Measurements from ENCODE around the gene CARD11.

The CARD11 gene

DNA sequence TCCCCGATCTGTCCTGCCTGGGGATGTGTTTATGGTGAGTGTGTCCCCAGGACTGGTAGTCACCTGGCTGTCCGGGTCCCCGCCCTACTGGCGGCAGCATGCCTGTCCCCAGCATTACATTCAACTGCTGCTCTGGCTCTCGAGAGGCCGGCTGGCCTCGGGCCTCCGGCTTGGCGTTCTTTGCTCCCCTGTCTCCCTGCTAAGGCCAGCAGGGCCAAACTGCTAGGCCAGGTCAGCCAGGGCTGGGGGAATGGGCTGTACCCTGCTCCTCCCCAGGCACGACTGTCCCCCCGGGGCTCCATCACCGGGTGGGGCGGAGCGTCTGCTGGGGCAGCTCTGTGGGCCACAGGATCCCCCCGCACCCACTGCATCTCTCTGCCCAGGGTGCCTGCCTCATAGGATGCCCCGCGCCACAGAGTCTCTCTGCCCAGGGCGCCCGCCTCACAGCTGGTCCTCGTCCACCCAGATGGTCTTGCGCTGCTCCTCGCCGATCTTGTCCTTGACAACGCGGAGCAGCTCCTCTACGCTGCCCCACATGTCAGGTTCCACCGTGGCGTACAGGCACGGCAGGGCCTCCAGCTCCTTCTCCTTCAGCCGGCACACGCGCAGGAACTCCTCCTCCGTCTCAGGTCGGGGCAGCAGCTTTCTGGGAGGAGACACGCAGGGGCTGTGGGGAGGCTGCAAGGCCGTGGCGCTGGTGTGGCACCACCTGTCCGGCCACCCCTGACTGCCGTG lies 137.3 kb downstream of the CARD11 start:
- DNase-seq (ENCODE audit: low read depth in 3 of 3) = no peak

DNA sequence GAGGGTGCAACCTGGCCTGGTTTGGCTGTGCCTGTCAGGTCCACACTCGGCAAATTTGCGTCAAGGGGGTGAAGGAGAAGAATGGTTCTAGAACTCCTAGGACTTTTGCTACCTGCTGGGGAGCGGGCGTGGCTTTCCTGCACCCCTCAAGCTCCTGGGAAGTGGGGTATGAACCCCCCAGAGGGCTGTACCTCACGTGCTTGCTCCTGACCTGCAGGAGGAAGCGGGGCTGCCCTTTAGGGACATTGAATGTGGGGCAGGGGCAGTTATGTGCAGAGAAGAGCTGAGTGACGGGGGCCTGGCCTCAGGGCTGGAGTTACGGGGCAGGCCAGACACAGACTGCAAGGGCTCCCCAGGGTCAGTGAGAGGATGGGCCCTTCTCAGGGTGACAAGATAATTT lies 138.2 kb downstream of the CARD11 start:
- no peak for DNase-seq (ENCODE audit: low read depth in 3 of 3)

DNA sequence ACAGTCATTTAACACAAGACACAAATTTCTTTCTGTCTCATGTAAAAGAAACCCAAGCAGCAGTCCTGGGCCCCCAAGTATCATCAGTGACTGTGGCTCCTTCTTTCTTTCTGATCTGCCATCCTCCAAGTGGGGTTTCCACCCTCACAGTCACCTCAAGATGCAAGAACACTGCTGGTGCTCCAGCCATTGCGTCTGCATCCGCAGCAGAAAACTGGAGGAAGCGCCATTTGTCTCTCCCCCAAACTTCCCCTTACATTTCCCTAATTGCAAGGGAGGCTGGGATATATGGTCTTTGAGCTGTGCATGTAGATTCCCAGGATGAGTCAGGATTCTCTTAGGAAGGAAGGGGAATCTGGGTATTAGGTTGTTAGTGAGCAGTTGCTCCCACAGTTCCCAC lies 138.6 kb downstream of the CARD11 start:
- DNase-seq (ENCODE audit: low read depth in 3 of 3) = no peak

DNA sequence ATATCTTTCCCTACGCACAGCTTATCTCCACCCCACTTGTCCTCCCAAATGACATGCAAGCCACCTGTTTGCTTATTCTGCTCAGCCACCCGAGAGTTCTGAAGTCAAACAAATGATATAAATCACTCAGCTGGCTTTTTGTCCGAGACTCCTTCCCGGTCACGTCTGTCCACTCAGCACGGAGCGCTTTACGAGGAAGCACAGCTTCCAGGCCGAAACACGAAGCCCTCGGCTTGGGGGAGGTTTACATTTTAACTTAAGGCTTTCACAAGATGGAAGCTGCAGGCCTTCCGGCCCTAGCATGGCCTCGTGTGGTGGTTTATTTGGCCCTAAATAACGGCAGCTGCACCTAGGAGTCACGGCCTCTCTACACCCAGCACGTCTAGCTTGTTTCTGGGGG lies 139.5 kb downstream of the CARD11 start:
- DNase-seq (ENCODE audit: low read depth in 3 of 3) = no peak

DNA sequence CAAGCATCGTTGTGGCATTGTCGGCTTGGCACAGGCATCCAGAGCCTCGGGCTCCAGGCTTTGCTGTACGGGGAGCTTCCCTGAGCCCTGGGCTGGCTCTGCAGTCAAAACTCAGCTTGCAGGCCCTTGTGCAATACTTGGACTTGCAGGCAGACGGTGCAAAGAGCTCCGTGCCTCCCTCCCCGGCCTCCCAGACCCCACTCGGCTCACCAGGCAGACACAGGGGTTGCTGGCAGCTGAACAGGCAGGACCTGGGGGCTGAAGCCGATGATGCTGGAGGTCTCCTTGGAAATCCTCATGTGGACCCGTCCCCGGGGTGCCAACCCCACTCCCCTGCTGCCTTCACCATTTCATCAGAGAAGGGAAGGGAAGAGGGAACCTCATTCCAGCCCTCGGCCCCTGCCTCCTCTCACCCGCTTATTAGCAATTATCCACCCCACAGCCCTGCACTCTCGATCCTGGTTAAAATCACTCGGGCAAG lies 139.9 kb downstream of the CARD11 start:
- no peak for DNase-seq (ENCODE audit: low read depth in 3 of 3)

DNA sequence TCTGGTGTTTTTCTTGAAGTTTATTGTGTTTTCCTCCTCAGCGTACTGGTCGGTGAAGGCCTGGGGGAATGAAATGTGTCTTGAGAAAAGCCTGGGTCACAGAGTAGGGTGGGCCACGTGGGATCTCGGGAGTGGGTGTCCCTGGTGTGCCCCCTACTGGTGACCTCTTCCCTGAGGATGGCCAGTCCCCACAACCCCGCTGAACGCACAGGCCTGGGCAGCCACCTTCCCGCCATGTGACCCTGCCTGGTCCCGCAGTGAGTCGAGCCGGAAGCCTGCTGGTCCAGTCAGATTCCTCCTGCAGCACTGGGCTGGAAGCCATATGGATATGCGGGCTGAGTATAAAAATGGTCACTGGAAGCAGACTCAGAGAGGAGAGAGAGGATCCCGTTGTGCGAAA lies 146.6 kb downstream of the CARD11 start:
- no peak for DNase-seq (ENCODE audit: low read depth in 3 of 3)

DNA sequence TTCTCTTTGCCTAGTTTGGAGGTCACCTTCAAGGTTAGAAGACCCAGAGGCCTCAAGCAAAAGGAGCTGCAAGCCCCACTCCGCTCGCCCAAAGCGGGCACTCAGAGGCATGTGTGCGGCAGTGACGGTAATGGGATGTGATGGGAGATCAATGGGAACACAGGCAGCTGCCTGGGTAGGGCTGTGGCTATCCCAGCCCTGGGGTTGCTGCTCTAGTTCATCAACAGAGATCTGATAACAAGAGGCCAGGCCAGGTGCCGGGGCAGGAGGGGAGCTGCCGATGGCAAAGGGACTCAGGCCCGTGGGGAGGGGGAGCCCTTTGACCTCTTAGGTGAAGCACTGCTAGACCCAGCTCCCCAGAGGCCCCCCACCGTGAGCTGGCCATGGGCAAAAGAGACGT lies 147.5 kb downstream of the CARD11 start:
- no peak for DNase-seq (ENCODE audit: low read depth in 3 of 3)

DNA sequence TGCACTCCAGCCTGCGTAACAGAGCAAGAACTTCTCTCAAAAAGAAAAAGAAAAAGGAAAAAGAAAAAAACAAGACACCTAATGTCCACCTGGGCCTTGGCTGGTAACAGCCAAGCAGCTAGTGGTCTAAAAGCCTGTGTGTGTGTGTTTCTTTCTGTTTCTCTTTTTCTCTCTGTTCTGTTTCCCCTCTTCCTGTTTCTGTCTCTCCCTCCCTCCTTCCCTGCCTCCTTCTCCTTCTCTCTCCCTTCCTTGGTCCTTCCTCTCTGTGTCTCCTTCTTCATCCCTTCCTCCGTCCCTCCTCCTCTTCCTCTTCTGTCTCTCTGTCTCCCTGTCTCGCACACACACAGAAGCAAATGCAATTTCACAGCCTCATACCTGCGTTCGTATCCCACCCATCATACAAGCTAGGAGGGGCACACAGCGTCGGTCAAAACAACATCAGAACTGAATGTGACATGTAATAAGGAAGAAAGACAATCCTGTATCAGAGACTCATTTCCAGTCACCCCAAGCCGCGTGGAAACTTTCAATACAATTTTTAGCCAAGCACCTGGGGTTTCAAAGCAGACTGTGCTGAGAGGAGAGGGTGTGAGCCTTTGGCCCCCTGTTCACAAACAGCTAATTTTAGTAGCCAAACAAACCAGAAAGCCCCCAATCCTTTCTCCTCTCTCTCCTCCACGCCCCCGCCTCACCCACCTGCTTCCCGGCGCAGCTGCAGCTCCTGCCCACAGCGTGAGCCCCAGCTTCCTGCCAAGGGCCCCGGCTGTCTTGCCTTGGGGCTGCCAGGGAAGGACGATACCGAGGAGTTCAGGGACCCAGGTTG lies 149.3 kb downstream of the CARD11 start:
- peak; percentile 19 to 54 (median 40) for DNase-seq (ENCODE audit: low read depth in 3 of 3)

DNA sequence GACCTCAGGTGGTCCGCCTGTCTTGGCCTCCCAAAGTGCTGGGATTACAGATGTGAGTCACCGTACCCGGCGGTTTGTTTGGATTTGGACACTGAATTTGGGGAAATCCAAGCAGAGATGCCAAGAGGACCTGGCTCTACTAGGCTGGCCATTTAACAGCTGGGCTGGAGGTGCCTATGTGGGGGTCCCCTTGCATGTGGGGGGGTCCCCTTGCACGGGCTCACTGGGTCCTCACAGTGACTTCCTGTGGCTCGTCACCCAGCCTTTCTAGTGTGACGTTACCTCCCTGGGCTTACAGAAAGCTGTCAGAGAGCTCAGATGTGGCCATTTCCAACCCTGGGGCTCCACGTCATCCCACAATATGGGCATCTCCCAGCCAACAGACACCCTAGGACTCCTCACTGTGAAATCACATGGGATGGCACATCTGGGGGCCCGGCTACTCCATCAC lies 150.2 kb downstream of the CARD11 start:
- DNase-seq (ENCODE audit: low read depth in 3 of 3) = no peak

DNA sequence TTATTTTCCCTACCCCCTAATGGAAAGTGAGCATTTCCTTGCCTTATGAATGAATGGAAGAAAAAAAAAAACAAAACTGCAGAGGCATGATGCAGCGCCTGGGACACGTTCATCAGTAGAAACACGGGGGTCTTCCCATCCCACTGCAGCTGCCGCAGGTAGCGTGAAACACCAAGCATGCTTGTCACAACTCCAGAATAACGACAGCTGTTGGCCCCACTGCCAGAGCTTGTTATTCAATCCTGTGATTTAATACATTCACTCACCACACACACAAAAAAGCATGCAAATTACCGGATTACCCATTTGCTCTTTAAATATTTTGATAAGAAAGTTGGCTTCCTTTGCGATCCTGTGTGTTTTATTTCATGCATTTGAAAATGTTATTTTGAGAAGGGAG lies 151.1 kb downstream of the CARD11 start:
- no peak for DNase-seq (ENCODE audit: low read depth in 3 of 3)

DNA sequence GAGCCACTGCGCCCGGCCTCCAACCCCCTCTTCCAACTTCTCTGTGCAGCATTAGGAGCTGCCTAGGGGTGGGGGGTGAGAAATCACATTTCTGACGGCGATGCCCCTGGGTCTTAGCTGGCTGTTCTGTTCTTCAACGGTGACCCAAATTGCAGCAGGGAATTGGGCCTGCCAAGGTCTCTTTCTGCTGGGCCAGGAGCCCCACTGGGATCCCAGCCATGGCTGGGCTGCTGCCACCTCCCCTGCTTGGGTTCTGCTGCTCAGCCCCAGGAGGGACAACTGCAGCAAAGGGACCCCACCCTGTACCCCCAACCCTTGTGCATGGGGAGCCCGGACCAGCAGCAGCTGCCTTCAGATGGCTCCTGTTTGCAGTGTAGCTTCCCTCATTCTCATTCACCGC lies 155.9 kb downstream of the CARD11 start:
- no peak for DNase-seq (ENCODE audit: low read depth in 3 of 3)

DNA sequence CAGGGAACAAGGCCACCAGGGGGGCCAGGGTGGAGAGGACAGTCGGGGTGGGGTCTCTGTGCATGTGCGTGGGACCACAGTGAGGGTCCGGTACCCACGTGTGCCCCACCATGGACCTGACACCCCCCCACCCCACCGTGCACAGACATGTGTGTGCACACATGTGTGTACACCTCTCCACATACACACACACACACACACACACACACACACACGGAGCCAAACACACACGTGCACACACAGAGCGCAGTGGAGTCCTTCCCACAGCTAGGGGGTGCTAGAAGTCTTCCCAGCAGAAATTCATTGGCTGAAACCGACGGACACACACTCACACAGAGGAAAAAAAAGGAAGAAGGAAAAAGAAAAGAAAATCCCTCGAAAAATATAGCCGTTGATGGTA lies 156.8 kb downstream of the CARD11 start:
- DNase-seq (ENCODE audit: low read depth in 3 of 3) = no peak

DNA sequence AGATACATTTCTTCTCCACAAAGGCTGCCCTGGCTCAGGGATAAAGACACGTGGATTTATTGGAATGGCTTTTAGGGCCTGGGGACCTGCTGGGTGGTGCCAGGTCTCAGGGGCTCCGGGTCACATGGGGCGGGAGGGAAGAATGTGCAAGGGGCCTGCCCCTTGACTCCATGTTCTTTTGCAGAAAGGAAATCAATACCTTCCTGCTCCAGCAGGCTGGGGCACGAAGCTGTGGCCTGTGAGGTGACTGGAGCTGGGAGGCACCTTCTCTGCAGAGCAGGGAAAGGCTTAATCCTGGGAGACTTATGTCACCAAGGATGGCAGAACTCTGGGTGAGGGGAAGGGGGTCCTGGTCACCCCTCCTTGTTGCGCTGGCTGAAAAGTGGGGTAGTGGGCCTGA lies 157.3 kb downstream of the CARD11 start:
- no peak for DNase-seq (ENCODE audit: low read depth in 3 of 3)

DNA sequence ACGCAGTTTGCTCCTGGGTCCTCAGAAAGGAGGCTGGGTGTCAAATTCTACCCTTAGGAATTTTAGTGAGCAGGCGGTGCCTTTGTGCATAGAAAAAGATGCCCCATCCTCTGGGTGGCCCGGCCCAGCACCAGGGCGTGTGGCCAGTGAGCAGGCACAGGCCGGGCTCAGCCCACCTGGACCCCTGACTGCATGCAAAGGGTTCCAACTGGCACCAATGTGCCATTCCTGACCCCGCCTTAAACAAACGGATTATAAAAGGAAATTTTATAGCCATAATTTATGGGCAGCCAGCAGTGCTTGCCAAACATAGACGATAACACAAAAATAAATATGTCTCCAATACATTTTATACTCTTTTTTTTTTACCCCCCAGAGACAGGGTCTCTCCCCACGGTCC lies 159.5 kb downstream of the CARD11 start:
- no peak for DNase-seq (ENCODE audit: low read depth in 3 of 3)

DNA sequence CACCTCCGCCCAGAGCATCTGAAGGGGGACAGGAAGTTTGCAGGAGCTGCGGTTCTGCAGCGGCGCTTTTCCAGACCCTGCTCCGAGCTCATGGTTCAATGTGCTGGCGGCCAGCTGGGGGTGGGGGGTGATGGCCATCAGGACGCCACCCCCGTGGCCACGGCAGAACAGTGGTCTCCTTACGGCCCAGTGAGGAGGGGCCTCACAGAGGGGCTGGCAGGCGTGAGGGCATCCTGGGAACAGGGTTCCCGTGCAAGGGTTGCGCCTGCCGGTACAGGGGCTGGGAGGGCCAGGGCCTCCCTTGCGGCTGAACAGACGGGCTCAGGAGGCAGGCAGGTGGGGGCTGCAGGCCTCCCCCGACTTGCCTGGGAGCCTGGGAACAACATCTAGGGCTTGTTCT lies 160.6 kb downstream of the CARD11 start:
- no peak for DNase-seq (ENCODE audit: low read depth in 3 of 3)

DNA sequence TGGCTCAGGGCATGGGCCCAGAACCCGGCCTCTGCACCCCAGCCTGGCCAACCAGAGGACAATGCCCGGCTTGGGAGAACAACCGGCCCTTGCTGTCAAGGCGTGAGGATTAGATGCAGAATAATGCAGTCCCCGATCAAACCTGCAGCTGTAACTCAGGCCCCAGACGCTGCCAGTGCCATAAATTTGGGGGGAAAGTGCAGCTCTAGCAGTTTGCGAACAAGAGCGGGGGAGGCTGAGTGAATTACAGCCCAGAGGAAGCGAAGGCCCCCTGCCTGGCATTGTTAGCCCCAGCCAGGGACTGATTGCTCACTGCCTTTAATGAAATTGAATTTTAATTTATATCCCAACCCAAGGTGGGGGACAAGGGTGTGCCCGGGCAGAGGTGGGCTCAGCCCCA lies 161.6 kb downstream of the CARD11 start:
- DNase-seq (ENCODE audit: low read depth in 3 of 3) = no peak

DNA sequence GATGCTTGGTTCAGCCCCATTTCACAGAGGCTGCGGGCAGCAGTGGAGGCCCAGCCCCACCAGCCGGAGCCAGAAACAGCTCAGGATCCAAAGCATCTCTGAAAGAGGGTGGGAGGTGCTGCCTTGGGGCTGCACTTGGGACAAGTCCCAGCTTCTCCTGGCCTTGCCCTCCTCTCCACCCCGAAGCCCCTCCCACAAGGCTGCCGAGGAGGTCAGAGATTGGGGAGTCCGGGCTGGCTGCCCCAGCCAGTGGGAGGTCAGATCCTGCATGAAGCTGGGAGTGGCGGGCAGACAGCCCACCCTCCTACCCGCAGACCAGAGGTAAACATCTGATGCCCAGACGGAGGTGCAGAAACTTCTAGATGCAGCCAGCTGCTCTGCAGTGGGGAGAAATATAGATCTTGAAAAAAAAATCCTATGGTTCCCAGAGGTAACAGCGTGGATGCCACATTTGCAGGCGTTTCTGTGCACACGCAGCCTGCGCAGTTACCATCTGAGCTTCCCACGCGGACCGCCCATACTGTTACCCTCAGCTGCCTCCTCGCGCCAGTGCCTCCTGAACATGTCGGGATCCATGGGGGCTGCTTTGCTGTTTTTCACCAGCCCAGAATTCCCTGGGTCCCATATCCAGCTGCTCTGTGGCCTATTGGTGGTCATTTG lies 162.7 kb downstream of the CARD11 start:
- DNase-seq (ENCODE audit: low read depth in 3 of 3) = no peak

DNA sequence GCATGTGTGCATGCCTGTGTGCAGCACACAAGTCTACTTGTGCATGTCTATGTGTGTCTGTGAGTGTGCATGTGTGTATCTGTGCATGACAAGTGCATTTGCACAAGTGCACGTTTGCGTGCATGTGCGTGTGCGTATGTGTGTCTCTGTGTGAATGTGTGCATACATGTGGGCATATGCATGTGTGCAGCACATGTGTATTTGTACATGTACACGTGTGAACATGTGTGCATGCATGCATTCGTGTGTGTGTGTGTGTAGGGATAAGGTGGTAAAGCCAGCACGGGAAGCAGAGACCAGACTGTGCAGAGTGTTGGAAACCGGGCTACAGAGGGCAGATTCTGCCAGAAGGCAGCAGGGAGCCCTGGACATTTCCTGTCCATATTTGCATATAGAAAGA lies 163.6 kb downstream of the CARD11 start:
- DNase-seq (ENCODE audit: low read depth in 3 of 3) = no peak

DNA sequence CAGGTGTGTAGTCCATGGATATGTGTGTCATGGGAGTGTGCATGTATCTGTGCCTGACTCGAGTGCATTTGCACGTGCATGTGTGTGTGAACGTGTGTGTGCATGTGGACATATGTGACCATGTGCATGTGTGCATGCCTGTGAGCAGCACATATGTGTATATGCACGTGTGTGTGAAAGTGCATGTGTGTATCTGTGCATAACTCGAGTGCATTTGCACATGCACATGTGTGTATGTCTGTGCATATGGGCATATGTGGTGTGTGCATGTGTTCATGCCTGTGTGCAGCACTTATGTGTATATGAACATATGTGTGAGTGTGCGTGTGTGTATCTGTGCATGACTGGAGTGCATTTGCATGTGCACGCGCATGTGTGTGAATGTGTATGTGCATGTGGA lies 164.3 kb downstream of the CARD11 start:
- DNase-seq (ENCODE audit: low read depth in 3 of 3) = no peak

DNA sequence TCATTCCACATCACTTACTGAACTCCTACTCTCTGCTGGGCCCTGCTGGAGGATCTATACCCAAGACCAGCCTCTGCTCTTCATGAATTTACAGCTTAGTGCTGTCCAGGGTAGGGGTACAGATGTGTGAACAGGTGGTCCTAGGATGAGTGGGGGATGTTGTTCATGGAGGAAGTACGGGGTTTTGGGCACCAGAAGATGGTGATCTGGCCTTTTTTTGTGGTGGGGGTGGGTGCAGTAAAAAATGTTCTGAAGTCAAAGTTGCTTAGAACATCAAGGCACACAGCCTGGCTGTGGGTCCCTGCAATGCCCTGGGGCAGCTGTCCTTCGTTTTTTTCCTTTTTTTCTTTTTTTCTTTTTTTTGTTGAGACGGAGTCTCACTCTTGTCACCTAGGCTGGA lies 165.4 kb downstream of the CARD11 start:
- DNase-seq (ENCODE audit: low read depth in 3 of 3) = no peak

DNA sequence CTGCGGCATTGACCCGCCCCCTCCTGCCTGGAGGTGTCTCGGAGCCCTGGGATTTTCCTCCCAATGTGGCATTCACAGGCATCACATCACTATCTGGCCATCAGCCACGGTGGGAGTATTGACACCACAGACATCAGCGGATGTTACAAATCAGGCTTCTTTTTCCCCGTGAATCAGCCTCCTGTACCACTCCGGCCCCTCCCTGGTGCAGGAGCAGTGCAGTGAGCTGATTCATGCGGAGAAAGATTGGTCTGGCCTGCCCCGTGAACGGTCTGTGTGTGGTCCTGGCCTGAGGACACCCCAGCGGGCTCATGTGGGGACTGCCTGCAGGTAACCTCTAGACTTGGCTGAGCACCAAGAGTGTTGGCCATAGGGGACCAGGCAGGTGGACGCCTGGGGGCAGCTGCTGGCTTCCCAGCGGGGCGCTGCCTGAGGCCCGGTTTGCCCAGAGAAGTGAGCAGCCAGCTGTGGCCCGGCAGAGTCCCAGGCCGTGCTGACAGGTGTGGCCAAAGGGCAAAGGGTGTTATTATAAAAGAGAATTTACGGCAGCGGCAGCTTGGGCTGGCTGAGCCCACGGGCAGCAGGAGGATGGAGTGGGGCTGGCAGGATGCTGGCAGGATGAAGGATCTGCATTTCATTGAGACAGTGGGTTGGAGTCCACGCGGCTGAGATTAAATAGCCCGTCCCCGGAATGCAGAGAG lies 167.5 kb downstream of the CARD11 start:
- DNase-seq (ENCODE audit: low read depth in 3 of 3) = no peak
